DND-41 (cell line): ENCODE results near the gene LARP1.
"Not testable (repeated sequence)": the region's sequence is repeated elsewhere in the genome, so short reads cannot be mapped to it uniquely, and the experiment has no call there.

ENCODE experiments used
- ATAC-seq: fragments of 200-7000 bp; cut with Tn5 transposase; 3 replicates; pipeline ENCODE4 v1.9.1; 2021; ENCODE audit warnings: low read depth; ENCODE audit not compliant: insufficient read depth
- DNase-seq: peaks from one replicate; pipeline ENCODE4 v3.0.0-alpha.2; 2020
- H2AFZ ChIP-seq: 2 replicates; pipeline ENCODE4 v1.6.0; 2012; ENCODE audit warnings: low read depth, low read length
- H3K27ac ChIP-seq: 2 replicates; pipeline ENCODE4 v1.5.1; 2012; ENCODE audit warnings: low read length, inconsistent platforms
- H3K27me3 ChIP-seq: fragments of 200-600 bp; sonication (generic); 2 replicates; pipeline ENCODE4 v1.6.0; 2012; ENCODE audit warnings: low read length, mild to moderate bottlenecking, inconsistent platforms; ENCODE audit not compliant: insufficient read depth, poor library complexity
- H3K36me3 ChIP-seq: 2 replicates; pipeline ENCODE4 v1.5.1; 2012; ENCODE audit warnings: low read length, inconsistent platforms; ENCODE audit not compliant: insufficient read depth
- H3K4me1 ChIP-seq: 2 replicates; pipeline ENCODE4 v1.5.1; 2012; ENCODE audit warnings: mild to moderate bottlenecking, low read length; ENCODE audit not compliant: insufficient read depth
- H3K4me2 ChIP-seq: 2 replicates; pipeline ENCODE4 v1.6.0; 2012; ENCODE audit warnings: mild to moderate bottlenecking, moderate library complexity, low read length, inconsistent platforms; ENCODE audit not compliant: insufficient read depth
- H3K4me3 ChIP-seq, 2 experiments: fragments of 200-600 bp in 1 of 2; shearing (Covaris generic) in 1 of 2; 2 replicates each; pipeline ENCODE4 v1.5.1; 2012 to 2016; ENCODE audit warnings: inconsistent platforms in 2 of 2, low read length in 2 of 2, mild to moderate bottlenecking in 2 of 2, low read depth in 1 of 2, moderate library complexity in 1 of 2
- H3K79me2 ChIP-seq: 2 replicates; pipeline ENCODE4 v1.6.0; 2012; ENCODE audit warnings: low read length, inconsistent platforms; ENCODE audit not compliant: insufficient read depth
- H3K9ac ChIP-seq: 2 replicates; pipeline ENCODE4 v1.6.0; 2012; ENCODE audit warnings: low read depth, mild to moderate bottlenecking, inconsistent platforms, low read length, moderate library complexity
- H3K9me3 ChIP-seq: 2 replicates; pipeline ENCODE4 v1.5.1; 2012; ENCODE audit warnings: low read length, moderate library complexity, mild to moderate bottlenecking, inconsistent platforms; ENCODE audit not compliant: insufficient read depth, severe bottlenecking
- H4K20me1 ChIP-seq: 2 replicates; pipeline ENCODE4 v1.6.0; 2012; ENCODE audit warnings: low read length; ENCODE audit not compliant: insufficient read depth
- CTCF ChIP-seq: IDR thresholded peaks from 2 replicates; pipeline ENCODE4 v1.5.1; 2012; ENCODE audit warnings: borderline replicate concordance, low read length, moderate library complexity, mild to moderate bottlenecking; ENCODE audit not compliant: poor library complexity, severe bottlenecking; ENCODE audit errors: extremely low read depth
- EZH2 ChIP-seq: IDR thresholded peaks from 3 replicates; pipeline ENCODE4 v1.6.1; 2012; ENCODE audit warnings: borderline replicate concordance, low read depth, mild to moderate bottlenecking, moderate library complexity, low read length, inconsistent platforms; ENCODE audit not compliant: severe bottlenecking

Gene LARP1

GRCh38 chr5:154745349-154745748 is 9.8 kb upstream of the LARP1 start:
- Histone ChIP-seq H3K4me2 (no peak overlapping the region), H3K36me3 (no peaks in the 10 kb centered on the region), H3K79me2 (no peaks in the 10 kb centered on the region), H3K27me3 (no peaks in the 10 kb centered on the region), H3K27ac (no peak overlapping the region), H3K9me3 (no peaks in the 10 kb centered on the region), H2AFZ (no peak overlapping the region), H4K20me1 (no peaks in the 10 kb centered on the region), H3K4me1 (no peaks in the 10 kb centered on the region), H3K9ac (no peak overlapping the region), H3K4me3 (no peak overlapping the region)
- ATAC-seq (no peak), DNase-seq (no peak)
- TF ChIP-seq EZH2: no peak
- no peak for TF ChIP-seq CTCF

GRCh38 chr5:154749491-154749890 is 5.7 kb upstream of the LARP1 start:
- Histone ChIP-seq H3K27ac (no peak overlapping the region), H3K79me2 (peaks cover 14% of the 10 kb centered on the region), H3K36me3 (no peaks in the 10 kb centered on the region), H3K4me2 (no peak overlapping the region), H3K4me3 (no peak overlapping the region), H4K20me1 (no peaks in the 10 kb centered on the region), H3K27me3 (no peaks in the 10 kb centered on the region), H3K9ac (no peak overlapping the region), H2AFZ (no peak overlapping the region), H3K4me1 (peaks cover 14% of the 10 kb centered on the region), H3K9me3 (no peaks in the 10 kb centered on the region)
- DNase-seq (no peak), ATAC-seq (no peak)
- TF ChIP-seq EZH2: no peak
- TF ChIP-seq CTCF: no peak

- H3K4me2 ChIP-seq, H3K36me3 ChIP-seq, H2AFZ ChIP-seq, ATAC-seq, H3K9ac ChIP-seq, DNase-seq, H3K9me3 ChIP-seq, H4K20me1 ChIP-seq, H3K27ac ChIP-seq, H3K4me3 ChIP-seq, H3K27me3 ChIP-seq: not testable (repeated sequence)
- H3K79me2 ChIP-seq: peaks cover 22% of the 10 kb centered on the region
- peaks cover 14% of the 10 kb centered on the region for H3K4me1 ChIP-seq
These were observed 4.5 kb upstream of the LARP1 start for GRCh38 chr5:154750641-154751040.

GRCh38 chr5:154751854-154752253 is 3.3 kb upstream of the LARP1 start:
- TF ChIP-seq CTCF (no peak), EZH2 (no peak)

More at GRCh38 chr5:154751854-154752253, 3.3 kb upstream of the LARP1 start:
- ATAC-seq (no peak), DNase-seq (no peak)
- no peaks in the 10 kb centered on the region for H3K9me3 ChIP-seq
- no peak overlapping the region for H3K27ac ChIP-seq
- peaks cover 34% of the 10 kb centered on the region for H3K79me2 ChIP-seq
- H3K36me3 ChIP-seq: peaks cover 8% of the 10 kb centered on the region; the same call in 1 of the 2 replicates
- peaks cover 6% of the 10 kb centered on the region for H4K20me1 ChIP-seq
- no peak overlapping the region for H3K4me3 ChIP-seq
- H3K4me1 ChIP-seq: peaks cover 14% of the 10 kb centered on the region
- H3K4me2 ChIP-seq: no peak overlapping the region
- no peak overlapping the region for H2AFZ ChIP-seq
- H3K9ac ChIP-seq: no peak overlapping the region
- no peaks in the 10 kb centered on the region for H3K27me3 ChIP-seq
